BJ (cell line): ENCODE data around the gene ETV6. TPM values are rescaled to one million over a fixed set of nuclear protein-coding genes. Genes with fewer than 3 reads are reported as not detected.

ENCODE experiments used
- CTCF ChIA-PET: fragments of 350-600 bp; formaldehyde crosslinking; extraction: SDS; loops from one replicate; lab custom pipeline; 2021; ENCODE audit warnings: antibody characterized with exemption, inconsistent platforms; lab: Yijun Ruan, JAX
- POLR2A ChIA-PET: fragments of 300-600 bp; sonication (Branson Sonifier 250); formaldehyde crosslinking; extraction: SDS; loops from one replicate; lab custom pipeline; 2021; ENCODE audit warnings: antibody characterized with exemption; lab: Charles Lee
- DNase-seq: peaks from one replicate; pipeline ENCODE4 v3.0.0-alpha.2; 2011; ENCODE audit warnings: low read depth
- H3K27me3 ChIP-seq: 2 replicates; pipeline ENCODE4 v1.6.0; 2011; ENCODE audit warnings: low read length; ENCODE audit not compliant: control insufficient read depth, insufficient read depth
- H3K36me3 ChIP-seq: 2 replicates; pipeline ENCODE4 v1.5.1; 2011; ENCODE audit warnings: low read length; ENCODE audit not compliant: control insufficient read depth, insufficient read depth
- H3K4me3 ChIP-seq: 2 replicates; pipeline ENCODE4 v1.5.1; 2011; ENCODE audit warnings: low read depth, mild to moderate bottlenecking, control low read depth, low read length
- polyA plus RNA-seq: library from polyadenylated mRNA; depleted of rRNA; stranded (reverse); fragments of >200 nt; gene quantifications from 2 replicates; pipeline ENCODE4 v1.2.3, GENCODE V29; 2011
- TF ChIP-seq, protein P1 (sequence below): IDR thresholded peaks from 2 replicates; pipeline ENCODE4 v1.5.1; 2011; ENCODE audit warnings: low read depth, mild to moderate bottlenecking, control low read depth, inconsistent platforms, low read length, moderate library complexity; ENCODE audit not compliant: insufficient read depth

Gene ETV6
- polyA plus RNA-seq, 1 experiment: 10.7 TPM

GRCh38 chr12:11743423-11744409 lies 94.2 kb downstream of the ETV6 start:
- ChIA-PET POLR2A (no interaction called here), CTCF (interaction anchor here (0.7 to 1.2 kb wide), 2 partner anchors 10 to 12 kb away, joined by 3 read pairs; no protein-coding TSS in a partner anchor)
- TF ChIP-seq, protein P1, sequence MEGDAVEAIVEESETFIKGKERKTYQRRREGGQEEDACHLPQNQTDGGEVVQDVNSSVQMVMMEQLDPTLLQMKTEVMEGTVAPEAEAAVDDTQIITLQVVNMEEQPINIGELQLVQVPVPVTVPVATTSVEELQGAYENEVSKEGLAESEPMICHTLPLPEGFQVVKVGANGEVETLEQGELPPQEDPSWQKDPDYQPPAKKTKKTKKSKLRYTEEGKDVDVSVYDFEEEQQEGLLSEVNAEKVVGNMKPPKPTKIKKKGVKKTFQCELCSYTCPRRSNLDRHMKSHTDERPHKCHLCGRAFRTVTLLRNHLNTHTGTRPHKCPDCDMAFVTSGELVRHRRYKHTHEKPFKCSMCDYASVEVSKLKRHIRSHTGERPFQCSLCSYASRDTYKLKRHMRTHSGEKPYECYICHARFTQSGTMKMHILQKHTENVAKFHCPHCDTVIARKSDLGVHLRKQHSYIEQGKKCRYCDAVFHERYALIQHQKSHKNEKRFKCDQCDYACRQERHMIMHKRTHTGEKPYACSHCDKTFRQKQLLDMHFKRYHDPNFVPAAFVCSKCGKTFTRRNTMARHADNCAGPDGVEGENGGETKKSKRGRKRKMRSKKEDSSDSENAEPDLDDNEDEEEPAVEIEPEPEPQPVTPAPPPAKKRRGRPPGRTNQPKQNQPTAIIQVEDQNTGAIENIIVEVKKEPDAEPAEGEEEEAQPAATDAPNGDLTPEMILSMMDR: no peak
- Histone ChIP-seq H3K36me3 (no peaks in the 10 kb centered on the region), H3K27me3 (no peaks in the 10 kb centered on the region), H3K4me3 (no peak overlapping the region)
- DNase-seq: no peak

DNA sequence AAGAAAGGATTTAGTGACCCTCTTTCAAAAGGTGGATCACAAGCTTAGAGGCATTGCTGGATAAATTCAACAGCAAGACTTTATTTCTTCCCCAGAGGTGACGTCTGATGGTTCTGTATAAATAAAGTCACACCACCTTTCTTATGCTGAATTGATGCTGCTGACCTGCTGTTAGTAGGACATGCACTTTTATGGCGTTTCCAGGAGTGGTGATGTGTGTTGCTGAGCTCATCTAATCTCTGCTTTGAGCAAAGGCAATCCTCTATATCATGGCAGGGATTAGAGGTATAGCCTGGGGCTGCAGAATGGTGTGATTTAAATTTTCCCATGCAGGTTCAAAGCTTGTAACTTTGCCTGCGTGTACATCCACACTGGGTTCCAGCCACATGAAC lies 94.9 kb downstream of the ETV6 start:
- DNase-seq: no peak
- Histone ChIP-seq H3K36me3 (no peaks in the 10 kb centered on the region), H3K4me3 (no peak overlapping the region), H3K27me3 (no peaks in the 10 kb centered on the region)
- TF ChIP-seq, protein P1: no peak
- POLR2A ChIA-PET: no interaction called here
- CTCF ChIA-PET: interaction anchor here (0.7 to 1.2 kb wide), 2 partner anchors 10 to 12 kb away, joined by 3 read pairs; no protein-coding TSS in a partner anchor

GRCh38 chr12:11745113-11745512 lies 95.6 kb downstream of the ETV6 start:
- DNase-seq: no peak
- ChIA-PET CTCF (interaction anchor here (1.3 kb wide), 1 partner anchor 15 kb away, joined by 3 read pairs; no protein-coding TSS in a partner anchor), POLR2A (no interaction called here)
- TF ChIP-seq, protein P1: no peak
- no peaks in the 10 kb centered on the region for H3K36me3 ChIP-seq
- H3K27me3 ChIP-seq: no peaks in the 10 kb centered on the region
- H3K4me3 ChIP-seq: no peak overlapping the region

DNA sequence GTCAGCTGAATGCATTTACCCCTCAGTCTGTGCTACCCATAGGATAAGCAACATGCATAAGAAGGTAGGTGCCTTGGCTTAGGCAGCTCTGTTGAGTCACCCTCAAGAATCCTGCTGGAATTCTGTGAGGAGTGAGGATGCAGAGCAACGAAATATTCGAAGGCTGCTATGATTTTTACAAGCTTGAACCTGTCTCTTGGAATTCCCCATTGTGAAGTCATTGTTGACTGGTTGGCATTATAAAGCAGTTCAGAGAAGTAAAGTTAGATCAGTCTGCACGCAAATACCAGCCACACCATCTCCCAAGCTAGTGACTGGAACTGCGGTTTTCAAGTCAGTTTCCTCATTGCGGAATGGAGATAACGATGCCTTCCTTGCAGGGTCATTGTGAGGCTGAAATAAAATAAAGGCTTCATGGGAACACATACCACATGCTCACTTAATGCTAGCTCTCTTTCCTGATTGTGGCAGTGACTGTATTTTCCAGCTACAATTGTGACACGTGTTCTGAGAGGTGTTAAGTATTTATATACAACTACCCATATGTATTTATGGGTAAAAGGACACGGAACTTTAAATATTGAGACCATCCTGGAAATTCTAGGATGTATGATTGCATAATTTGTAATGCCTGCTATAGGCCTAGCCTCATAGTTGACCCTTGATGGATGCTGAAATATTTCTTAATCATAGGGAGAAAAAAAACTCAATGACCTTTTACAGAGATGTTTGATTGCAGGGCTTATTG lies 96.7 kb downstream of the ETV6 start:
- Histone ChIP-seq H3K36me3 (no peaks in the 10 kb centered on the region), H3K27me3 (no peaks in the 10 kb centered on the region), H3K4me3 (no peak overlapping the region)
- ChIA-PET CTCF (interaction anchor here (1.3 kb wide), 1 partner anchor 13 kb away, joined by 3 read pairs; no protein-coding TSS in a partner anchor), POLR2A (interaction anchor here (0.5 to 0.6 kb wide), 2 partner anchors 14 to 1329 kb away, joined by 3 to 9 read pairs; no protein-coding TSS in a partner anchor)
- TF ChIP-seq, protein P1: no peak
- DNase-seq: no peak
